ENCODE results near the gene PAPSS2. TPM values are rescaled to one million over a fixed set of nuclear protein-coding genes. Genes with fewer than 3 reads are reported as not detected.

PAPSS2 gene
- total and polyA plus RNA-seq, 2 donors (not counting 3 experiments of a cell fraction or from before 2014, with no cell fraction given): 27.9 to 82.6 TPM

DNA sequence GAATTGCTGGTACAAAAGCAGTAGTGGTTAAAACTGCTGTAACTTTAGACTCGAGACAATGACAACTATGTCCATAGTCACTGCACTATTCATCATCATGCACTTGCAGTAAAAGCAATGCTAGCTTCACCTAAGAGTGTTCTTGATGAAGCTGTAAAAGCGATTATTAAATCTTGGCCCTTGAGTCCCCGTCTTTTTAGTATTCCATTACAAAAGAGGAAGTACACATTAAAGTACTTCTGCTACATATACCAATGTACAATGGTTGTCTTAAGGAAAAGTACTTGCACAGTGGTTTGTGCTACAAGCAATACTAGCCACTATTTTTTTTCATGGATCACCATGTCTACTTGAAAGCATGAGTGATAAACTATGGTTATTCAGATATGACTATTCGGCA lies 80.0 kb downstream of the PAPSS2 start:
- TF ChIP-seq MYC (IDR thresholded peaks at IDR 0.05; ENCODE audit: low read depth, low read length): no peak
- TF ChIP-seq, protein P1, sequence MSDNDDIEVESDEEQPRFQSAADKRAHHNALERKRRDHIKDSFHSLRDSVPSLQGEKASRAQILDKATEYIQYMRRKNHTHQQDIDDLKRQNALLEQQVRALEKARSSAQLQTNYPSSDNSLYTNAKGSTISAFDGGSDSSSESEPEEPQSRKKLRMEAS (IDR thresholded peaks at IDR 0.05; ENCODE audit: insufficient read depth, insufficient read length): no peak
- TF ChIP-seq FOS (IDR thresholded peaks at IDR 0.05; ENCODE audit: borderline replicate concordance, insufficient read depth, low read length): no peak
- TF ChIP-seq GATA2 (IDR thresholded peaks at IDR 0.05; ENCODE audit: insufficient read depth, insufficient read length, low read depth, low read length): no peak
- TF ChIP-seq, protein P2, sequence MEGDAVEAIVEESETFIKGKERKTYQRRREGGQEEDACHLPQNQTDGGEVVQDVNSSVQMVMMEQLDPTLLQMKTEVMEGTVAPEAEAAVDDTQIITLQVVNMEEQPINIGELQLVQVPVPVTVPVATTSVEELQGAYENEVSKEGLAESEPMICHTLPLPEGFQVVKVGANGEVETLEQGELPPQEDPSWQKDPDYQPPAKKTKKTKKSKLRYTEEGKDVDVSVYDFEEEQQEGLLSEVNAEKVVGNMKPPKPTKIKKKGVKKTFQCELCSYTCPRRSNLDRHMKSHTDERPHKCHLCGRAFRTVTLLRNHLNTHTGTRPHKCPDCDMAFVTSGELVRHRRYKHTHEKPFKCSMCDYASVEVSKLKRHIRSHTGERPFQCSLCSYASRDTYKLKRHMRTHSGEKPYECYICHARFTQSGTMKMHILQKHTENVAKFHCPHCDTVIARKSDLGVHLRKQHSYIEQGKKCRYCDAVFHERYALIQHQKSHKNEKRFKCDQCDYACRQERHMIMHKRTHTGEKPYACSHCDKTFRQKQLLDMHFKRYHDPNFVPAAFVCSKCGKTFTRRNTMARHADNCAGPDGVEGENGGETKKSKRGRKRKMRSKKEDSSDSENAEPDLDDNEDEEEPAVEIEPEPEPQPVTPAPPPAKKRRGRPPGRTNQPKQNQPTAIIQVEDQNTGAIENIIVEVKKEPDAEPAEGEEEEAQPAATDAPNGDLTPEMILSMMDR (IDR thresholded peaks at IDR 0.05; ENCODE audit: extremely low read depth in 1 of 2, insufficient read depth in 1 of 2, low read depth in 1 of 2, low read length in 2 of 2): no peak
- no peak for TF ChIP-seq POLR2A (IDR thresholded peaks at IDR 0.05; ENCODE audit: low read depth, low read length)
- TF ChIP-seq EZH2 (IDR thresholded peaks at IDR 0.05; ENCODE audit: borderline replicate concordance, low read depth, low read length, severe bottlenecking): no peak
- no peak for TF ChIP-seq POLR2AphosphoS5 (IDR thresholded peaks at IDR 0.05; ENCODE audit: insufficient read depth, low read depth, low read length)
- no peak for TF ChIP-seq JUN (IDR thresholded peaks at IDR 0.05; ENCODE audit: borderline replicate concordance, insufficient read depth, insufficient read length, low read depth)
- H3K36me3 ChIP-seq (ENCODE audit: control insufficient read depth in 2 of 2, extremely low read depth in 1 of 2, insufficient read depth in 2 of 2, low read length in 2 of 2): peaks cover 7 to 9% of the 10 kb centered on the region in 2 experiments
- intact Hi-C loops (cut with micrococcal nuclease) (no loop called here), dilution Hi-C loops (cut with MboI; ENCODE audit: extremely low pct_ligation_motif_present, low sequenced_read_pairs) (no loop called here)
- no peak overlapping the region for H3K4me2 ChIP-seq (ENCODE audit: insufficient read depth, low read length)
- H3K9me1 ChIP-seq (replicated peaks; ENCODE audit: control insufficient read depth, extremely low read depth, insufficient read depth, low read length): no peaks in the 10 kb centered on the region
- FAIRE-seq: no peak
- no peaks in the 10 kb centered on the region for H4K20me1 ChIP-seq (replicated peaks; ENCODE audit: control insufficient read depth, extremely low read depth, insufficient read depth, low read length)
- H3K9me3 ChIP-seq (replicated peaks; ENCODE audit: control insufficient read depth, insufficient read depth, low read length): no peaks in the 10 kb centered on the region
- H3K79me2 ChIP-seq (ENCODE audit: control insufficient read depth, insufficient read depth, low read length): no peaks in the 10 kb centered on the region
- no peak overlapping the region for H2AFZ ChIP-seq (ENCODE audit: low read depth, low read length)
- no peak overlapping the region for H3K9ac ChIP-seq (replicated peaks; ENCODE audit: extremely low read depth, insufficient read depth, low read length)
- no peaks in the 10 kb centered on the region for H3K27me3 ChIP-seq (ENCODE audit: control insufficient read depth in 2 of 2, insufficient read depth in 2 of 2, low read length in 2 of 2)
- no peak overlapping the region for H3K27ac ChIP-seq (ENCODE audit: insufficient read depth, low read depth, low read length)
- DNase-seq (ENCODE audit: low read depth, low spot score): no peak
- H3K4me1 ChIP-seq (ENCODE audit: control insufficient read depth, extremely low read depth, insufficient read depth, low read length): peaks cover 5% of the 10 kb centered on the region
- ChIA-PET CTCF (no interaction called here), POLR2A (no interaction called here)
- no peak overlapping the region for H3K4me3 ChIP-seq (replicated peaks in 1 of 3; ENCODE audit: insufficient read depth in 1 of 3, low read depth in 1 of 3, low read length in 3 of 3)
- no TSS peak for BruUV-seq (replicated peaks)

All from endothelial cell of umbilical vein (primary cell).